H9 (cell line): ENCODE data around the gene REEP3. TPM values are rescaled to one million over a fixed set of nuclear protein-coding genes. Genes with fewer than 3 reads are reported as not detected.

Source experiments
- DNase-seq: peaks from one replicate; pipeline ENCODE4 v3.0.0-alpha.2; 2017
- H2AFZ ChIP-seq: one replicate; pipeline ENCODE4 v1.6.1; 2013; ENCODE audit warnings: mild to moderate bottlenecking, low read length, control low read depth, moderate library complexity
- H2AK5ac ChIP-seq: 2 replicates; pipeline ENCODE4 v1.6.1; 2013; ENCODE audit warnings: low read length, control low read depth, mixed read lengths; ENCODE audit not compliant: insufficient read length
- H2BK120ac ChIP-seq: one replicate; pipeline ENCODE4 v1.6.1; 2013; ENCODE audit warnings: low read depth, mild to moderate bottlenecking, low read length, control low read depth, inconsistent platforms; ENCODE audit not compliant: poor library complexity, severe bottlenecking
- H2BK12ac ChIP-seq: 2 replicates; pipeline ENCODE4 v1.6.1; 2013; ENCODE audit warnings: low read length, control low read depth, mixed read lengths, low read depth; ENCODE audit not compliant: insufficient read length
- H2BK15ac ChIP-seq: 2 replicates; pipeline ENCODE4 v1.6.1; 2013; ENCODE audit warnings: low read depth, low read length, control low read depth
- H2BK20ac ChIP-seq: one replicate; pipeline ENCODE4 v1.6.1; 2013; ENCODE audit warnings: low read depth, mild to moderate bottlenecking, low read length, control low read depth, inconsistent platforms; ENCODE audit not compliant: poor library complexity, severe bottlenecking
- H2BK5ac ChIP-seq: 2 replicates; pipeline ENCODE4 v1.6.1; 2013; ENCODE audit warnings: low read length, control low read depth, mixed read lengths; ENCODE audit not compliant: insufficient read length
- H3K14ac ChIP-seq: 2 replicates; pipeline ENCODE4 v1.6.1; 2013; ENCODE audit warnings: low read length, control low read depth; ENCODE audit not compliant: insufficient read depth
- H3K18ac ChIP-seq: 2 replicates; pipeline ENCODE4 v1.6.1; 2013; ENCODE audit warnings: low read depth, mild to moderate bottlenecking, mixed read lengths, low read length, control low read depth; ENCODE audit not compliant: insufficient read length
- H3K23ac ChIP-seq: 2 replicates; pipeline ENCODE4 v1.6.1; 2013; ENCODE audit warnings: low read length, control low read depth, mixed read lengths, low read depth; ENCODE audit not compliant: insufficient read length
- H3K23me2 ChIP-seq: 2 replicates; pipeline ENCODE4 v1.6.1; 2013; ENCODE audit warnings: low read depth, mild to moderate bottlenecking, mixed read lengths, low read length, control low read depth; ENCODE audit not compliant: insufficient read length, poor library complexity, severe bottlenecking
- H3K27ac ChIP-seq: 2 replicates; pipeline ENCODE4 v1.5.1; 2013; ENCODE audit warnings: low read length, control low read depth, mixed read lengths, low read depth; ENCODE audit not compliant: insufficient read length
- H3K27me3 ChIP-seq: 2 replicates; pipeline ENCODE4 v1.6.1; 2013; ENCODE audit warnings: low read length, control low read depth, inconsistent platforms; ENCODE audit not compliant: insufficient read depth
- H3K4ac ChIP-seq: 2 replicates; pipeline ENCODE4 v1.6.1; 2013; ENCODE audit warnings: low read depth, mild to moderate bottlenecking, control low read depth, inconsistent platforms, low read length, moderate library complexity
- H3K4me1 ChIP-seq: 2 replicates; pipeline ENCODE4 v1.6.1; 2013; ENCODE audit warnings: low read length, control low read depth, inconsistent platforms; ENCODE audit not compliant: insufficient read depth
- H3K4me2 ChIP-seq: 2 replicates; pipeline ENCODE4 v1.6.1; 2013; ENCODE audit warnings: low read length, control low read depth, mixed read lengths; ENCODE audit not compliant: insufficient read length, insufficient read depth
- H3K56ac ChIP-seq: 2 replicates; pipeline ENCODE4 v1.6.1; 2013; ENCODE audit warnings: low read depth, mild to moderate bottlenecking, mixed read lengths, low read length, control low read depth; ENCODE audit not compliant: insufficient read length
- H3K79me1 ChIP-seq: 2 replicates; pipeline ENCODE4 v1.6.1; 2013; ENCODE audit warnings: low read depth, mild to moderate bottlenecking, moderate library complexity, low read length, control low read depth, inconsistent platforms; ENCODE audit not compliant: insufficient read depth, poor library complexity, severe bottlenecking
- H3K79me2 ChIP-seq: 2 replicates; pipeline ENCODE4 v1.6.1; 2013; ENCODE audit warnings: low read length, control low read depth, inconsistent platforms; ENCODE audit not compliant: insufficient read depth
- H3K9ac ChIP-seq: 2 replicates; pipeline ENCODE4 v1.6.1; 2013; ENCODE audit warnings: low read length, control low read depth, mixed read lengths; ENCODE audit not compliant: insufficient read length; ENCODE audit errors: extremely low read depth
- H3K9me3 ChIP-seq: one replicate; pipeline ENCODE4 v1.6.1; 2013; ENCODE audit warnings: low read depth, low read length, inconsistent platforms; ENCODE audit not compliant: control insufficient read depth
- H3T11ph ChIP-seq: one replicate; pipeline ENCODE4 v1.6.1; 2013; ENCODE audit warnings: mild to moderate bottlenecking, low read length, control low read depth, inconsistent platforms
- H4K20me1 ChIP-seq: one replicate; pipeline ENCODE4 v1.6.1; 2013; ENCODE audit not compliant: control insufficient read depth, insufficient read length, insufficient read depth
- H4K5ac ChIP-seq: 2 replicates; pipeline ENCODE4 v1.6.1; 2013; ENCODE audit warnings: low read depth, mild to moderate bottlenecking, mixed read lengths, low read length, control low read depth; ENCODE audit not compliant: insufficient read length
- H4K8ac ChIP-seq: replicated peaks from 2 replicates; pipeline ENCODE4 v1.6.1; 2013; ENCODE audit warnings: low read length, control low read depth, mixed read lengths, low read depth; ENCODE audit not compliant: insufficient read length
- H4K91ac ChIP-seq: 2 replicates; pipeline ENCODE4 v1.6.1; 2013; ENCODE audit warnings: low read depth, mild to moderate bottlenecking, moderate library complexity, mixed read lengths, low read length, control low read depth; ENCODE audit not compliant: insufficient read length
- H3K27ac Mint-ChIP-seq, 3 experiments: 2 replicates in 2 of 3; 3 replicates in 1 of 3; pipeline ENCODE4 v1.8.0; 2020 to 2021; ENCODE audit warnings: mixed read lengths in 3 of 3, mild to moderate bottlenecking in 1 of 3, moderate library complexity in 1 of 3
- H3K27me3 Mint-ChIP-seq: 2 replicates; pipeline ENCODE4 v1.8.0; 2021; ENCODE audit warnings: low read depth, mild to moderate bottlenecking, moderate library complexity, mixed read lengths
- H3K36me3 Mint-ChIP-seq, 3 experiments: 2 replicates in 2 of 3; 3 replicates in 1 of 3; pipeline ENCODE4 v1.8.0; 2020 to 2021; ENCODE audit warnings: low read depth in 3 of 3, mixed read lengths in 3 of 3; ENCODE audit not compliant: insufficient read depth in 1 of 3
- H3K4me1 Mint-ChIP-seq, 2 experiments: 2 replicates each; pipeline ENCODE4 v1.8.0; 2020; ENCODE audit warnings: mixed read lengths in 2 of 2
- H3K4me3 Mint-ChIP-seq, 2 experiments: 2 replicates in 1 of 2; 3 replicates in 1 of 2; pipeline ENCODE4 v1.8.0; 2020 to 2021; ENCODE audit warnings: mild to moderate bottlenecking in 2 of 2, mixed read lengths in 2 of 2, moderate library complexity in 1 of 2
- H3K9me3 Mint-ChIP-seq, 2 experiments: 2 replicates in 1 of 2; 3 replicates in 1 of 2; pipeline ENCODE4 v1.8.0; 2020; ENCODE audit warnings: mild to moderate bottlenecking in 2 of 2, mixed read lengths in 2 of 2, moderate library complexity in 1 of 2
- CTCF ChIP-seq: fragments of 200-600 bp; sonication (generic); conservative IDR thresholded peaks from 3 replicates; pipeline ENCODE4 v1.8.0; 2021; ENCODE audit warnings: antibody characterized with exemption, mild to moderate bottlenecking
- WGBS: extraction: QIAGEN DNeasy Blood & Tissue Kit; methylation state at CpG from one replicate; pipeline ENCODE4 v1.1.7; 2013; ENCODE audit warnings: missing lambda C conversion rate, low lambda C conversion rate, mixed read lengths; ENCODE audit not compliant: insufficient read length; ENCODE audit errors: extremely low coverage; 5-methylcytosine and 5-hydroxymethylcytosine counted together
- total RNA-seq: library from RNA; stranded (reverse); gene quantifications from 2 replicates; pipeline ENCODE4 v1.2.1, GENCODE V29; 2021

The REEP3 gene
- total RNA-seq, 1 experiment from 2014 or later: 21.4 TPM

DNA sequence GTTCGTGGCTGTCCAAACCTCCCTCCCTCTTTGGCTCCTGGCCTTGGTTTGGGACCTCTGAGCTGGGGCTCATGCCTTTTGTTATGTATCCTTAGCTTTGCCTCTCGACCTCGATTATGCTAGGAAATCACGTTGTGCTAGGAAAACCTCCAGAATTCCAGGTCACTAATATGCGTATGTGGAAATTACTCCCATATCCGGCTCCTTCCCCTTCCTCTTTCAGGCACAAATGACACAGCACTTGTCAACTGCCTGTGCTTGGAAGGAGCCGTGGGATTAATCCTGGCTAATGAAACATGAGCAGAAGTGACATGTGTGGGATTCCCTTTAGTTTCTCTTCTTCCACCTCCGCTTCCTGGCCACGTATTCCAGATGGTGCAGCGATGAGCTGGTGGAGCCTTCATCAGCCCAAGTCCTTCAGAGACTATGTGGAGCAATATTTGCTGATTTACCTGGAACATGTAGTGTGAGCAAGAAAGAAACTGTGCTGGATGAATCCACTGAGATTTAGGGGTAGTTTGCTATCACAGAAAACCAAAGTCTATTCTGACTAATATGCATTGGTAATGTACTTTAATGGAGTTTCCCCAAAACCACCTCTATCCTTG lies 149.2 kb downstream of the REEP3 start:
- Histone ChIP-seq H3K79me2 (no peaks in the 10 kb centered on the region), H2BK20ac (no peak overlapping the region), H3K4ac (no peak overlapping the region), H3K27me3 (no peaks in the 10 kb centered on the region), H2BK5ac (no peak overlapping the region), H3T11ph (no peak overlapping the region), H3K23me2 (no peaks in the 10 kb centered on the region), H3K56ac (no peak overlapping the region), H4K5ac (no peak overlapping the region), H2AFZ (no peak overlapping the region), H2AK5ac (no peak overlapping the region), H4K8ac (no peak overlapping the region), H3K4me2 (peak overlapping the region; percentile 38), H2BK12ac (no peak overlapping the region), H3K4me1 (peaks cover 17% of the 10 kb centered on the region), H3K27ac (peak overlapping the region; percentile 72), H3K14ac (no peak overlapping the region), H3K9ac (peak overlapping the region; percentile 0), H2BK15ac (no peak overlapping the region), H4K20me1 (no peaks in the 10 kb centered on the region), H3K18ac (no peak overlapping the region), H3K9me3 (no peaks in the 10 kb centered on the region), H4K91ac (no peak overlapping the region), H3K23ac (no peak overlapping the region), H2BK120ac (no peak overlapping the region), H3K79me1 (no peaks in the 10 kb centered on the region)
- no peaks in the 10 kb centered on the region for H3K36me3 Mint-ChIP-seq
- no peaks in the 10 kb centered on the region for H3K9me3 Mint-ChIP-seq
- no peaks in the 10 kb centered on the region for H3K27me3 Mint-ChIP-seq
- peak overlapping the region; percentile 77 to 96 (median 83) for H3K27ac Mint-ChIP-seq
- no peak for TF ChIP-seq CTCF
- H3K4me1 Mint-ChIP-seq: peaks cover 39 to 40% of the 10 kb centered on the region in 2 experiments
- no CpG with 5 or more reads among the region's 10 CpGs for WGBS
- peak; percentile 52 for DNase-seq
- peak overlapping the region in 1 of 2 experiments; percentile 43; a peak in 3 of 5 replicates for H3K4me3 Mint-ChIP-seq
